SK-N-SH (cell line): ENCODE measurements around the gene POLL. TPM values are rescaled to one million over a fixed set of nuclear protein-coding genes. Genes with fewer than 3 reads are reported as not detected.

Experiments used
- CTCF ChIA-PET: fragments of 300-600, 350-600 bp; formaldehyde crosslinking; extraction: SDS; loops from one replicate; lab custom pipeline; 2021; lab: Yijun Ruan, JAX
- POLR2A ChIA-PET: fragments of 350-600 bp; sonication (Branson Sonifier 250); formaldehyde crosslinking; extraction: SDS; loops from one replicate; lab custom pipeline; 2020; ENCODE audit warnings: antibody characterized with exemption, inconsistent platforms; lab: Yijun Ruan, JAX
- DNase-seq: peaks from one replicate; pipeline ENCODE4 v3.0.0; 2012
- H2AFZ ChIP-seq: fragments of 200-600 bp; sonication (generic); 2 replicates; pipeline ENCODE4 v1.8.1; 2016; ENCODE audit warnings: antibody characterized with exemption, mild to moderate bottlenecking, low read depth
- H3F3A ChIP-seq: fragments of 200-600 bp; sonication (generic); replicated peaks from 2 replicates; pipeline ENCODE3; 2016; ENCODE audit warnings: antibody characterized with exemption, mild to moderate bottlenecking; ENCODE audit not compliant: insufficient read depth
- H3K27ac ChIP-seq, 2 experiments: fragments of 200-500 bp in 1 of 2; fragments of 200-600 bp in 1 of 2; sonication (Bioruptor generic) in 1 of 2; sonication (generic), shearing (Covaris generic) in 1 of 2; 2 replicates each; pipeline versions ENCODE4 v1.5.1 to v1.6.1; 2014 to 2016; ENCODE audit warnings: low read depth in 2 of 2, inconsistent platforms in 1 of 2, low read length in 1 of 2, mild to moderate bottlenecking in 1 of 2, mixed read lengths in 1 of 2
- H3K27me3 ChIP-seq: fragments of 200-600 bp; sonication (generic), shearing (Covaris generic); 2 replicates; pipeline ENCODE4 v1.6.1; 2016; ENCODE audit warnings: mixed run types; ENCODE audit not compliant: insufficient read depth
- H3K36me3 ChIP-seq, 2 experiments: fragments of 200-500 bp in 1 of 2; fragments of 200-600 bp in 1 of 2; sonication (Bioruptor generic) in 1 of 2; sonication (generic) in 1 of 2; replicated peaks in 1 of 2; 2 replicates each; pipeline versions ENCODE3 to v1.5.1; 2014 to 2016; ENCODE audit warnings: low read length in 1 of 2, mild to moderate bottlenecking in 1 of 2; ENCODE audit not compliant: insufficient read depth in 2 of 2, control insufficient read depth in 1 of 2
- H3K4me1 ChIP-seq, 2 experiments: fragments of 200-500 bp in 1 of 2; fragments of 200-600 bp in 1 of 2; sonication (Bioruptor generic) in 1 of 2; sonication (generic), shearing (Covaris generic) in 1 of 2; 2 replicates each; pipeline versions ENCODE4 v1.5.1 to v1.6.1; 2014 to 2016; ENCODE audit warnings: low read depth in 1 of 2, low read length in 1 of 2, mixed run types in 1 of 2; ENCODE audit not compliant: insufficient read depth in 2 of 2, control insufficient read depth in 1 of 2
- H3K4me2 ChIP-seq: fragments of 200-600 bp; sonication (generic), shearing (Covaris generic); 2 replicates; pipeline ENCODE4 v1.6.1; 2017; ENCODE audit warnings: mixed run types
- H3K4me3 ChIP-seq, 2 experiments: fragments of 200-500 bp in 1 of 2; fragments of 200-600 bp in 1 of 2; sonication (Bioruptor generic) in 1 of 2; sonication (generic), shearing (Covaris generic) in 1 of 2; 2 replicates each; pipeline versions ENCODE4 v1.5.1 to v1.8.1; 2014 to 2016; ENCODE audit warnings: low read depth in 2 of 2, inconsistent platforms in 1 of 2, low read length in 1 of 2, mild to moderate bottlenecking in 1 of 2, mixed read lengths in 1 of 2, moderate library complexity in 1 of 2
- H3K79me2 ChIP-seq: fragments of 200-600 bp; sonication (generic); 2 replicates; pipeline ENCODE4 v1.8.1; 2017; ENCODE audit warnings: mild to moderate bottlenecking; ENCODE audit not compliant: insufficient read depth
- H3K9ac ChIP-seq: fragments of 200-600 bp; sonication (generic); 2 replicates; pipeline ENCODE4 v1.6.1; 2017; ENCODE audit warnings: mixed run types
- H3K9me2 ChIP-seq: fragments of 200-600 bp; sonication (generic); 2 replicates; pipeline ENCODE4 v1.6.1; 2017; ENCODE audit warnings: mixed run types
- H3K9me3 ChIP-seq: fragments of 200-600 bp; sonication (generic); 2 replicates; pipeline ENCODE4 v1.6.1; 2017; ENCODE audit warnings: mixed run types, mild to moderate bottlenecking, moderate library complexity
- H4K20me1 ChIP-seq: fragments of 200-600 bp; sonication (generic); 2 replicates; pipeline ENCODE4 v1.6.1; 2017; ENCODE audit warnings: mild to moderate bottlenecking, mixed run types; ENCODE audit not compliant: insufficient read depth
- CTCF ChIP-seq: fragments of 200-600 bp; sonication (generic); IDR thresholded peaks from 2 replicates; pipeline ENCODE4 v1.6.1; 2017; ENCODE audit warnings: antibody characterized with exemption, mild to moderate bottlenecking, moderate library complexity
- EZH2phosphoT487 ChIP-seq: fragments of 200-600 bp; sonication (generic); IDR thresholded peaks from 2 replicates; pipeline ENCODE4 v1.6.1; 2017; ENCODE audit warnings: low read depth, mixed run types, mild to moderate bottlenecking, antibody characterized with exemption, moderate library complexity, borderline replicate concordance
- FOXM1 ChIP-seq: IDR thresholded peaks from 2 replicates; pipeline ENCODE4 v1.4.0; 2012; ENCODE audit warnings: low read depth, mild to moderate bottlenecking
- GATA2 ChIP-seq: sonication (generic); formaldehyde crosslinking; IDR thresholded peaks from 2 replicates; pipeline ENCODE4 v1.5.0; 2020; ENCODE audit warnings: mild to moderate bottlenecking, missing genetic modification reagents
- IRF3 ChIP-seq: fragments of 150-350 bp; IDR thresholded peaks from 2 replicates; pipeline ENCODE4 v1.6.1; 2016; ENCODE audit warnings: mild to moderate bottlenecking, low read depth, low read length
- RAD21 ChIP-seq: IDR thresholded peaks from 2 replicates; pipeline ENCODE4 v1.6.1; 2012; ENCODE audit warnings: mild to moderate bottlenecking, low read length
- RCOR1 ChIP-seq: fragments of 150-350 bp; IDR thresholded peaks from 2 replicates; pipeline ENCODE4 v1.6.1; 2017; ENCODE audit warnings: antibody characterized with exemption, low read length
- RXRA ChIP-seq: IDR thresholded peaks from 2 replicates; pipeline ENCODE4 v1.4.0; 2012; ENCODE audit warnings: low read depth, mild to moderate bottlenecking, borderline replicate concordance
- SMC3 ChIP-seq: IDR thresholded peaks from 2 replicates; pipeline ENCODE4 v1.6.1; 2012; ENCODE audit warnings: low read depth, low read length, improper control_type of control experiment
- TAF1 ChIP-seq: IDR thresholded peaks from 2 replicates; pipeline ENCODE4 v1.6.1; 2012; ENCODE audit warnings: low read depth, mild to moderate bottlenecking, low read length, moderate library complexity, borderline replicate concordance
- TCF12 ChIP-seq: IDR thresholded peaks from 2 replicates; pipeline ENCODE4 v1.4.0; 2012
- USF1 ChIP-seq: IDR thresholded peaks from 2 replicates; pipeline ENCODE4 v1.4.0; 2012; ENCODE audit warnings: low read depth, borderline replicate concordance
- WGBS: methylation state at CpG from one replicate; pipeline ENCODE4 v1.1.6; 2017; ENCODE audit warnings: low lambda C conversion rate; 5-methylcytosine and 5-hydroxymethylcytosine counted together
- polyA plus RNA-seq, 3 experiments: library from polyadenylated mRNA; depleted of rRNA; stranded (reverse); fragments of >200 nt; gene quantifications; 2 replicates each; pipeline ENCODE4 v1.2.3, GENCODE V29; 2012

Gene POLL
- polyA plus RNA-seq, 1 of the 3 experiments (the other 2 are of a cell fraction): 22.0 TPM

GRCh38 chr10:101602761-101603398 is 14.8 kb upstream of the POLL start (continued):
- TF ChIP-seq IRF3: no peak
- no peak for TF ChIP-seq GATA2 (CRISPR knock-in tag)
- TF ChIP-seq USF1: no peak
- no peak for TF ChIP-seq TCF12
- no peak for TF ChIP-seq FOXM1
- peak; percentile 78 for TF ChIP-seq SMC3
- TF ChIP-seq, all 33 proteins: peak for 5

GRCh38 chr10:101601541-101601940 is 13.5 kb upstream of the POLL start:
- H3K9me2 ChIP-seq: no peaks in the 10 kb centered on the region
- H3K79me2 ChIP-seq: no peaks in the 10 kb centered on the region
- DNase-seq: no peak
- TF ChIP-seq EZH2phosphoT487 (no peak), RCOR1 (no peak), TAF1 (no peak), RAD21 (no peak), CTCF (no peak), TCF12 (no peak), RXRA (no peak)
- TF ChIP-seq, all 33 proteins: peak for 0
- H2AFZ ChIP-seq: no peak overlapping the region
- 92% methylated on average over 1 of the region's 1 CpG for WGBS
- ChIA-PET CTCF (interaction anchor here (1.1 to 19.2 kb wide), 18 partner anchors 12 to 387 kb away, joined by 3 to 297 read pairs (median 6); partner anchors contain the start of genes FBXW4 and NPM3), POLR2A (no interaction called here)
- no peak overlapping the region for H3K4me3 ChIP-seq
- peaks cover 19 to 41% of the 10 kb centered on the region in 2 experiments for H3K36me3 ChIP-seq
- no peak overlapping the region for H3K4me2 ChIP-seq
- H3K4me1 ChIP-seq: peaks cover 0 to 10% of the 10 kb centered on the region in 2 experiments; a peak in 1 of 4 replicates
- no peaks in the 10 kb centered on the region for H4K20me1 ChIP-seq
- no peak overlapping the region for H3K9ac ChIP-seq
- no peak overlapping the region for H3K27ac ChIP-seq
- H3F3A ChIP-seq: peaks cover 12% of the 10 kb centered on the region
- no peaks in the 10 kb centered on the region for H3K9me3 ChIP-seq
- no peaks in the 10 kb centered on the region for H3K27me3 ChIP-seq
